Left lung (tissue), 10 donors: ENCODE data around the gene SDHAF1. TPM values are rescaled to one million over a fixed set of nuclear protein-coding genes. Genes with fewer than 3 reads are reported as not detected.

Source experiments
- ATAC-seq: fragments of 200-7000 bp; cut with Tn5 transposase; one replicate; pipeline ENCODE4 v1.9.1; 2020; ENCODE audit warnings: moderate library complexity
- DNase-seq, 4 donors: peaks; one replicate each; pipeline ENCODE4 v3.0.0-alpha.2; 2013 to 2020
- H3K27ac ChIP-seq, 2 donors: fragments of 200-600 bp; sonication (generic) in 1 of 2; one replicate each; pipeline versions ENCODE4 v1.5.0 to v1.8.0; 2020 to 2021
- H3K27me3 ChIP-seq, 2 donors: fragments of 200-600 bp; sonication (generic) in 1 of 2; one replicate each; pipeline versions ENCODE4 v1.5.0 to v1.8.0; 2020 to 2021
- H3K36me3 ChIP-seq, 2 donors: fragments of 200-600 bp; sonication (generic) in 1 of 2; one replicate each; pipeline versions ENCODE4 v1.5.0 to v1.8.0; 2020 to 2021
- H3K4me1 ChIP-seq, 2 donors: fragments of 200-600 bp; one replicate each; pipeline ENCODE4 v1.8.0; 2021
- H3K4me3 ChIP-seq, 2 donors: fragments of 200-600 bp; sonication (generic) in 1 of 2; one replicate each; pipeline versions ENCODE4 v1.5.0 to v1.8.0; 2020 to 2021; ENCODE audit warnings: mild to moderate bottlenecking in 1 of 2
- H3K9me3 ChIP-seq, 2 donors: fragments of 200-600 bp; sonication (generic) in 1 of 2; one replicate each; pipeline versions ENCODE4 v1.5.0 to v1.8.0; 2020 to 2021
- CTCF ChIP-seq, 2 donors: fragments of 200-600 bp; sonication (generic) in 1 of 2; IDR thresholded peaks; one replicate each; pipeline versions ENCODE4 v1.5.0 to v1.8.0; 2021; ENCODE audit warnings: antibody characterized with exemption in 2 of 2
- intact Hi-C, 2 donors: fragments of 100-400 bp; cut with DNase I; formaldehyde crosslinking; loops; one replicate each; pipeline versions ENCODE4 v1.11.2 to v1.14.2; 2022
- polyA plus RNA-seq, 6 donors: library from polyadenylated mRNA; unstranded; fragments of 120-200 nt; gene quantifications; one replicate each; pipeline ENCODE4 v1.2.1, GENCODE V29; 2013; ENCODE audit not compliant: insufficient read length in 6 of 6
- total RNA-seq, 2 donors: library from RNA; stranded (reverse); fragmentation: NEBNext Ultra II Directional; extraction: Animal tissue kit (Norgen Biotek cat#: 25700); gene quantifications; one replicate each; pipeline ENCODE4 v1.2.1, GENCODE V29; 2021
- donor health status: DM: no; HTN: yes; CAD: no.
- donor health status: DM: no; HTN: no; CAD: no.

SDHAF1 gene
- total and polyA plus RNA-seq, 8 donors, result 9.4 to 16.5 (median 11.7) TPM

- ATAC-seq (no peak), DNase-seq (no peak)
- no peak overlapping the region for H3K4me3 ChIP-seq
- intact Hi-C loops, result no loop called here
- no peak for TF ChIP-seq CTCF (IDR thresholded peaks at IDR 0.05)
- H3K4me1 ChIP-seq, result no peaks in the 10 kb centered on the region
- H3K9me3 ChIP-seq, result no peaks in the 10 kb centered on the region
- H3K27me3 ChIP-seq, result no peaks in the 10 kb centered on the region
- H3K36me3 ChIP-seq, result peaks cover 0 to 34% of the 10 kb centered on the region in 2 donors
- no peak overlapping the region for H3K27ac ChIP-seq
Observed at GRCh38 chr19:36026091-36026876, 31.3 kb downstream of the SDHAF1 start.

DNA sequence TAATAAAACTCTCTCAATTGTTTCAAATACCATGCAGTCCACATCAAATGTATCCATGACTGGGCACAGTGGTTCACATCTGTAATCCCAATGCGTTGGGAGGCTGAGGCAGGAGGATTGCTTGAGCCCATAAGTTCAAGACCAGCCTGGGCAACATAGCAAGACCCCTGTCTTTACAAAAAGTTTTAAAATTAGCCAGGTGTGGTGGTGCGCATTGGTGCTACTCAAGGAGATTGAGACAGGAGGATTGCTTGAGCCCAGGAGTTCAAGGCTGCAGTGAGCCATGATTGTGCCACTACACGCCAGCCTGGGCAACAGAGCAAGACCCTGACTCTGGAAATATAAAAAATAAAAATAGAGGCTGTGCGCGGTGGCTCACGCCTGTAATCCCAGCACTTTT lies 32.7 kb downstream of the SDHAF1 start:
- no peak overlapping the region for H3K27ac ChIP-seq
- no peak for DNase-seq
- H3K9me3 ChIP-seq, result no peaks in the 10 kb centered on the region
- H3K4me1 ChIP-seq, result no peaks in the 10 kb centered on the region
- intact Hi-C loops, result no loop called here
- no peak for TF ChIP-seq CTCF (IDR thresholded peaks at IDR 0.05)
- no peak overlapping the region for H3K4me3 ChIP-seq
- H3K27me3 ChIP-seq, result peaks cover 0 to 11% of the 10 kb centered on the region in 2 donors
- ATAC-seq, result no peak
- peaks cover 0 to 27% of the 10 kb centered on the region in 2 donors for H3K36me3 ChIP-seq

- H3K4me3 ChIP-seq, result no peak overlapping the region
- peaks cover 0 to 21% of the 10 kb centered on the region in 2 donors for H3K36me3 ChIP-seq
- H3K27me3 ChIP-seq, result peaks cover 0 to 16% of the 10 kb centered on the region in 2 donors
- no peak overlapping the region for H3K27ac ChIP-seq
- DNase-seq (no peak), ATAC-seq (no peak)
- intact Hi-C loops, result no loop called here
- no peaks in the 10 kb centered on the region for H3K4me1 ChIP-seq
- no peaks in the 10 kb centered on the region for H3K9me3 ChIP-seq
- TF ChIP-seq CTCF (IDR thresholded peaks at IDR 0.05), result no peak
Observed at GRCh38 chr19:36028313-36029041, 33.5 kb downstream of the SDHAF1 start.

- intact Hi-C loops, result no loop called here
- peaks cover 0 to 19% of the 10 kb centered on the region in 2 donors for H3K36me3 ChIP-seq
- ATAC-seq, result no peak
- H3K9me3 ChIP-seq, result no peaks in the 10 kb centered on the region
- no peak overlapping the region for H3K27ac ChIP-seq
- no peak for TF ChIP-seq CTCF (IDR thresholded peaks at IDR 0.05)
- H3K4me1 ChIP-seq, result no peaks in the 10 kb centered on the region
- DNase-seq, result no peak
- peaks cover 0 to 16% of the 10 kb centered on the region in 2 donors for H3K27me3 ChIP-seq
- H3K4me3 ChIP-seq, result no peak overlapping the region
Observed at GRCh38 chr19:36030264-36031148, 35.5 kb downstream of the SDHAF1 start.
